Hepatocyte (in vitro differentiated cells): ENCODE results near the gene PAAF1.

Experiments
- EZH2 ChIP-seq: fragments of 200-600 bp; sonication (generic); IDR thresholded peaks from 2 replicates; pipeline ENCODE4 v1.6.1; 2016; ENCODE audit warnings: antibody characterized with exemption, mild to moderate bottlenecking, borderline replicate concordance
- TF ChIP-seq, protein P1 (sequence below): fragments of 200-600 bp; sonication (generic); IDR thresholded peaks from 2 replicates; pipeline ENCODE4 v1.5.1; 2016; ENCODE audit warnings: antibody characterized with exemption, mild to moderate bottlenecking; ENCODE audit not compliant: poor library complexity

DNA sequence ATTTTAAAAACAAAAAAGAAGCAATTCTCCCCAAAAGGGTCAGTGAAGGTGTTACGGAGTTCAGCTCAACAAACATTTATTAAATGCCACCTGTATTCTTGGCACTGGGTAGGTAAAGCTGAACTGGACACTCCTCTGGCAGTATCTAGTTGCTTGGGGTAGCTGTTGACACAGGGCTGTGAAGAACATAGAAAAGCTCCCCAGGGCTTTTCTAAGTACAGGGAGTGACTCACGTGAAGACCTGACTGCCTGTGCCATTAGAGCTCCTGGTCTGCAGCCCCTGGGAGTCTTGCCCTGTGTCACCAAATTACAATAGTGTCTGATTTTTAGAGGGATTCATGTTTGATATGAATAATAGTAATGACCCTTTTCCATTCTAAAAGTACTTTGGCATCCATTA is 43.7 kb upstream of the PAAF1 start:
- TF ChIP-seq, protein P1, sequence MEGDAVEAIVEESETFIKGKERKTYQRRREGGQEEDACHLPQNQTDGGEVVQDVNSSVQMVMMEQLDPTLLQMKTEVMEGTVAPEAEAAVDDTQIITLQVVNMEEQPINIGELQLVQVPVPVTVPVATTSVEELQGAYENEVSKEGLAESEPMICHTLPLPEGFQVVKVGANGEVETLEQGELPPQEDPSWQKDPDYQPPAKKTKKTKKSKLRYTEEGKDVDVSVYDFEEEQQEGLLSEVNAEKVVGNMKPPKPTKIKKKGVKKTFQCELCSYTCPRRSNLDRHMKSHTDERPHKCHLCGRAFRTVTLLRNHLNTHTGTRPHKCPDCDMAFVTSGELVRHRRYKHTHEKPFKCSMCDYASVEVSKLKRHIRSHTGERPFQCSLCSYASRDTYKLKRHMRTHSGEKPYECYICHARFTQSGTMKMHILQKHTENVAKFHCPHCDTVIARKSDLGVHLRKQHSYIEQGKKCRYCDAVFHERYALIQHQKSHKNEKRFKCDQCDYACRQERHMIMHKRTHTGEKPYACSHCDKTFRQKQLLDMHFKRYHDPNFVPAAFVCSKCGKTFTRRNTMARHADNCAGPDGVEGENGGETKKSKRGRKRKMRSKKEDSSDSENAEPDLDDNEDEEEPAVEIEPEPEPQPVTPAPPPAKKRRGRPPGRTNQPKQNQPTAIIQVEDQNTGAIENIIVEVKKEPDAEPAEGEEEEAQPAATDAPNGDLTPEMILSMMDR: no peak
- TF ChIP-seq EZH2: no peak
